Upper lobe of left lung (tissue), 4 donors: ENCODE data around the gene CITED4.

Experiments
- CTCF ChIP-seq, 6 experiments: fragments of 450-650 bp in 4 of 6; fragments of 200-600 bp in 2 of 6; sonication (generic) in 2 of 6; IDR thresholded peaks; one replicate each; pipeline ENCODE4 v1.5.1; 2016 to 2019; ENCODE audit warnings: antibody characterized with exemption in 6 of 6
- EP300 ChIP-seq, 4 donors: sonication (generic); formaldehyde crosslinking; IDR thresholded peaks; one replicate each; pipeline ENCODE4 v1.5.1; 2017; ENCODE audit warnings: antibody characterized with exemption in 4 of 4, control low read depth in 2 of 4

- no peak for TF ChIP-seq CTCF (IDR thresholded peaks at IDR 0.05)
- TF ChIP-seq EP300 (IDR thresholded peaks at IDR 0.05) = no peak
These were observed 25.9 kb downstream of the CITED4 start for GRCh38 chr1:40836283-40836682.
